HepG2 (cell line): ENCODE results near the gene NUP54. TPM values are rescaled to one million over a fixed set of nuclear protein-coding genes. Genes with fewer than 3 reads are reported as not detected.

ENCODE experiments used
- ASH2L ChIP-seq: fragments of 300-600, 200-600 bp; sonication (generic); IDR thresholded peaks from 2 replicates; pipeline ENCODE4 v1.7.0; 2017; ENCODE audit warnings: low read depth, mild to moderate bottlenecking, moderate library complexity, mixed read lengths, low read length; ENCODE audit not compliant: insufficient read length
- CBX2 ChIP-seq, 2 experiments: fragments of 200-600 bp in 1 of 2; sonication (generic); formaldehyde crosslinking in 1 of 2; IDR thresholded peaks; 2 replicates each; pipeline versions ENCODE4 v1.7.0 to v1.8.1; 2018 to 2022; ENCODE audit warnings: low read depth in 2 of 2, low read length in 1 of 2, mild to moderate bottlenecking in 1 of 2, missing genetic modification reagents in 1 of 2
- CREM ChIP-seq, 2 experiments: sonication (generic) in 1 of 2; formaldehyde crosslinking in 1 of 2; IDR thresholded peaks; 2 replicates each; pipeline versions ENCODE4 v1.4.0 to v1.6.1; 2016 to 2020; ENCODE audit warnings: antibody characterized with exemption in 1 of 2, mild to moderate bottlenecking in 1 of 2, missing genetic modification reagents in 1 of 2
- DZIP1 ChIP-seq: sonication (generic); formaldehyde crosslinking; IDR thresholded peaks from 2 replicates; pipeline ENCODE4 v1.5.0; 2020; ENCODE audit warnings: mild to moderate bottlenecking, missing genetic modification reagents
- KAT7 ChIP-seq: IDR thresholded peaks from 2 replicates; pipeline ENCODE4 v1.6.1; 2018; ENCODE audit warnings: borderline replicate concordance, missing compliant biosample characterization
- ONECUT2 ChIP-seq: sonication (generic); formaldehyde crosslinking; IDR thresholded peaks from 2 replicates; pipeline ENCODE4 v1.4.0; 2020; ENCODE audit warnings: missing genetic modification reagents
- POLR2G ChIP-seq: fragments of 200-400 bp; formaldehyde crosslinking; IDR thresholded peaks from 2 replicates; pipeline ENCODE4 v1.6.1; 2018; ENCODE audit warnings: mild to moderate bottlenecking, low read depth, low read length, moderate library complexity
- SCMH1 ChIP-seq: sonication (generic); formaldehyde crosslinking; IDR thresholded peaks from 2 replicates; pipeline ENCODE4 v1.9.0; 2021; ENCODE audit warnings: missing genetic modification reagents, mild to moderate bottlenecking, borderline replicate concordance
- SP5 ChIP-seq: IDR thresholded peaks from 2 replicates; pipeline ENCODE4 v1.6.1; 2016; ENCODE audit warnings: low read depth, borderline replicate concordance
- STAT6 ChIP-seq: sonication (generic); formaldehyde crosslinking; IDR thresholded peaks from 2 replicates; pipeline ENCODE4 v1.4.0; 2020; ENCODE audit warnings: missing genetic modification reagents, mild to moderate bottlenecking, borderline replicate concordance
- TMF1 ChIP-seq: sonication (generic); formaldehyde crosslinking; IDR thresholded peaks from 2 replicates; pipeline ENCODE4 v1.8.1; 2022; ENCODE audit warnings: low read depth, missing genetic modification reagents
- ZBTB42 ChIP-seq: sonication (generic); formaldehyde crosslinking; IDR thresholded peaks from 2 replicates; pipeline ENCODE4 v1.5.0; 2020; ENCODE audit warnings: mild to moderate bottlenecking, missing genetic modification reagents
- ZFP36L1 ChIP-seq: sonication (generic); formaldehyde crosslinking; IDR thresholded peaks from 2 replicates; pipeline ENCODE4 v1.8.0; 2022; ENCODE audit warnings: mild to moderate bottlenecking, missing genetic modification reagents, moderate library complexity
- ZNF260 ChIP-seq: sonication (generic); formaldehyde crosslinking; IDR thresholded peaks from 2 replicates; pipeline ENCODE4 v1.4.0; 2020; ENCODE audit warnings: missing genetic modification reagents, low read depth, mild to moderate bottlenecking, borderline replicate concordance
- ZNF274 ChIP-seq: sonication (generic); formaldehyde crosslinking; IDR thresholded peaks from 2 replicates; pipeline ENCODE4 v1.5.1; 2020; ENCODE audit warnings: mild to moderate bottlenecking, missing genetic modification reagents
- ZNF570 ChIP-seq: sonication (generic); formaldehyde crosslinking; IDR thresholded peaks from 2 replicates; pipeline ENCODE4 v1.4.0; 2020; ENCODE audit warnings: mild to moderate bottlenecking, missing genetic modification reagents, borderline replicate concordance
- ZNF660 ChIP-seq: sonication (generic); formaldehyde crosslinking; IDR thresholded peaks from 2 replicates; pipeline ENCODE4 v1.5.1; 2020; ENCODE audit warnings: mild to moderate bottlenecking, low read depth, missing genetic modification reagents, borderline replicate concordance
- ZNF790 ChIP-seq: sonication (generic); formaldehyde crosslinking; IDR thresholded peaks from 2 replicates; pipeline ENCODE4 v1.8.0; 2022; ENCODE audit warnings: missing genetic modification reagents, mild to moderate bottlenecking, borderline replicate concordance
- ZNF883 ChIP-seq: sonication (generic); formaldehyde crosslinking; IDR thresholded peaks from 2 replicates; pipeline ENCODE4 v1.5.1; 2020; ENCODE audit warnings: mild to moderate bottlenecking, missing genetic modification reagents; ENCODE audit errors: not compliant biosample characterization
- polyA plus RNA-seq, 8 experiments: library from polyadenylated mRNA; depleted of rRNA in 3 of 8; stranded (reverse) in 7 of 8; unstranded in 1 of 8; fragments of >200 nt; fragmentation: Illumina TruSeq in 4 of 8; extraction: Trizol in 4 of 8; gene quantifications; 2 replicates each; pipeline versions ENCODE4 v1.2.1 to v1.2.3, GENCODE V29; 2011 to 2016; ENCODE audit warnings: low read depth in 4 of 8, missing spikeins in 1 of 8, mixed read lengths in 1 of 8; ENCODE audit not compliant: insufficient read depth in 1 of 8
- total RNA-seq, 5 experiments: library from RNA; depleted of rRNA; stranded (reverse); fragments of >200 nt; fragmentation: Illumina TruSeq; extraction: Trizol; gene quantifications; 2 replicates each; pipeline ENCODE4 v1.2.3, GENCODE V29; 2016; ENCODE audit warnings: low read depth in 1 of 5
- TF ChIP-seq, protein P1 (sequence below): sonication (generic); formaldehyde crosslinking; IDR thresholded peaks from 2 replicates; pipeline ENCODE4 v1.5.1; 2020; ENCODE audit warnings: missing genetic modification reagents, mild to moderate bottlenecking, borderline replicate concordance
- TF ChIP-seq, protein P2 (sequence below): sonication (generic); formaldehyde crosslinking; IDR thresholded peaks from 2 replicates; pipeline ENCODE4 v1.5.1; 2020; ENCODE audit warnings: mild to moderate bottlenecking, missing genetic modification reagents, borderline replicate concordance

The NUP54 gene
- total and polyA plus RNA-seq, 2 of the 13 experiments (the other 11 are each of a cell fraction or from before 2014, with no cell fraction given): 36.1 to 69.3 TPM

- TF ChIP-seq CBX2 (IDR thresholded peaks at IDR 0.05; ENCODE audit: low read depth, low read length) (no peak), CBX2 (CRISPR knock-in tag; IDR thresholded peaks at IDR 0.05; ENCODE audit: low read depth) (no peak), POLR2G (no peak), ZBTB42 (CRISPR knock-in tag) (no peak), STAT6 (CRISPR knock-in tag) (no peak), TMF1 (CRISPR knock-in tag) (no peak), ZNF790 (CRISPR knock-in tag) (no peak), ZNF570 (CRISPR knock-in tag) (no peak), ZNF883 (no peak), SCMH1 (no peak), ZNF660 (CRISPR knock-in tag) (no peak), KAT7 (CRISPR knock-in tag) (no peak), ASH2L (no peak), ZNF260 (CRISPR knock-in tag) (no peak), ONECUT2 (CRISPR knock-in tag) (no peak), DZIP1 (CRISPR knock-in tag) (no peak), SP5 (CRISPR knock-in tag) (no peak), CREM (IDR thresholded peaks at IDR 0.05) (no peak), CREM (CRISPR knock-in tag; IDR thresholded peaks at IDR 0.05) (no peak), ZFP36L1 (CRISPR knock-in tag) (no peak), ZNF274 (CRISPR knock-in tag) (no peak)
- TF ChIP-seq, protein P1, sequence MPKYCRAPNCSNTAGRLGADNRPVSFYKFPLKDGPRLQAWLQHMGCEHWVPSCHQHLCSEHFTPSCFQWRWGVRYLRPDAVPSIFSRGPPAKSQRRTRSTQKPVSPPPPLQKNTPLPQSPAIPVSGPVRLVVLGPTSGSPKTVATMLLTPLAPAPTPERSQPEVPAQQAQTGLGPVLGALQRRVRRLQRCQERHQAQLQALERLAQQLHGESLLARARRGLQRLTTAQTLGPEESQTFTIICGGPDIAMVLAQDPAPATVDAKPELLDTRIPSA (CRISPR knock-in tag): no peak
- TF ChIP-seq, protein P2, sequence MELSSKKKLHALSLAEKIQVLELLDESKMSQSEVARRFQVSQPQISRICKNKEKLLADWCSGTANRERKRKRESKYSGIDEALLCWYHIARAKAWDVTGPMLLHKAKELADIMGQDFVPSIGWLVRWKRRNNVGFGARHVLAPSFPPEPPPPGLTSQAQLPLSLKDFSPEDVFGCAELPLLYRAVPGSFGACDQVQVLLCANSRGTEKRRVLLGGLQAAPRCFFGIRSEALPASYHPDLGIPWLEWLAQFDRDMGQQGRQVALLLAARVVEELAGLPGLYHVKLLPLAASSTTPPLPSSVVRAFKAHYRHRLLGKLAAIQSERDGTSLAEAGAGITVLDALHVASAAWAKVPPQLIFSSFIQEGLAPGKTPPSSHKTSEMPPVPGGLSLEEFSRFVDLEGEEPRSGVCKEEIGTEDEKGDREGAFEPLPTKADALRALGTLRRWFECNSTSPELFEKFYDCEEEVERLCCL (CRISPR knock-in tag): no peak
These were observed 61.0 kb downstream of the NUP54 start (continued) for GRCh38 chr4:76087007-76087769.
